RWPE2 (cell line): ENCODE data around the gene PNKP.

Source experiments
- ATAC-seq: fragments of 200-7000 bp; cut with Tn5 transposase; 3 replicates; pipeline ENCODE4 v1.9.1; 2021; ENCODE audit warnings: low read depth
- DNase-seq: peaks from one replicate; pipeline ENCODE4 v3.0.0-alpha.2; 2020; ENCODE audit warnings: low spot score
- H3K27ac ChIP-seq: fragments of 450-650 bp; 2 replicates; pipeline ENCODE4 v1.5.1; 2017; ENCODE audit warnings: mild to moderate bottlenecking; ENCODE audit not compliant: poor library complexity, severe bottlenecking
- H3K27me3 ChIP-seq: fragments of 250-450 bp; sonication (Bioruptor Pico); 2 replicates; pipeline ENCODE4 v1.5.1; 2021; ENCODE audit warnings: mild to moderate bottlenecking, moderate library complexity; ENCODE audit not compliant: insufficient read depth, poor library complexity, severe bottlenecking
- H3K36me3 ChIP-seq: fragments of 250-450 bp; sonication (Bioruptor Pico); 2 replicates; pipeline ENCODE4 v1.5.1; 2020; ENCODE audit warnings: low read depth, mild to moderate bottlenecking, moderate library complexity
- H3K4me1 ChIP-seq: fragments of 250-450 bp; sonication (Bioruptor Pico); 2 replicates; pipeline ENCODE4 v1.5.1; 2021; ENCODE audit warnings: mild to moderate bottlenecking, moderate library complexity; ENCODE audit not compliant: insufficient read depth, poor library complexity, severe bottlenecking
- H3K4me3 ChIP-seq: fragments of 250-450 bp; sonication (Bioruptor Pico); 2 replicates; pipeline ENCODE4 v1.5.1; 2021; ENCODE audit warnings: mild to moderate bottlenecking, moderate library complexity; ENCODE audit not compliant: severe bottlenecking
- H3K9me3 ChIP-seq: fragments of 250-450 bp; sonication (Bioruptor Pico); 2 replicates; pipeline ENCODE4 v1.5.1; 2021; ENCODE audit warnings: mild to moderate bottlenecking, moderate library complexity; ENCODE audit not compliant: severe bottlenecking
- CTCF ChIP-seq: fragments of 450-650 bp; IDR thresholded peaks from one replicate; pipeline ENCODE4 v1.5.1; 2017; ENCODE audit warnings: mild to moderate bottlenecking, moderate library complexity; ENCODE audit not compliant: poor library complexity, severe bottlenecking

PNKP gene

GRCh38 chr19:49843265-49843664, 24.1 kb downstream of the PNKP start:
- no peak for DNase-seq
- Histone ChIP-seq H3K27ac (no peak overlapping the region), H3K4me1 (peaks cover 5% of the 10 kb centered on the region), H3K4me3 (no peak overlapping the region), H3K27me3 (no peaks in the 10 kb centered on the region), H3K9me3 (no peaks in the 10 kb centered on the region), H3K36me3 (peaks cover 21% of the 10 kb centered on the region; the same call in 1 of the 2 replicates)
- TF ChIP-seq CTCF: no peak
- ATAC-seq: no peak

- Histone ChIP-seq H3K27me3 (no peaks in the 10 kb centered on the region), H3K9me3 (no peaks in the 10 kb centered on the region), H3K4me1 (no peaks in the 10 kb centered on the region), H3K36me3 (peaks cover 34% of the 10 kb centered on the region), H3K27ac (no peak overlapping the region), H3K4me3 (no peak overlapping the region)
- no peak for TF ChIP-seq CTCF
- ATAC-seq (no peak), DNase-seq (no peak)
These were observed 26.6 kb downstream of the PNKP start for GRCh38 chr19:49840736-49841249.

- H3K4me3 ChIP-seq: no peak overlapping the region
- DNase-seq (no peak), ATAC-seq (no peak)
- no peak overlapping the region for H3K27ac ChIP-seq
- H3K36me3 ChIP-seq: peaks cover 35% of the 10 kb centered on the region
- no peaks in the 10 kb centered on the region for H3K9me3 ChIP-seq
- H3K4me1 ChIP-seq: no peaks in the 10 kb centered on the region
- TF ChIP-seq CTCF: no peak
- H3K27me3 ChIP-seq: no peaks in the 10 kb centered on the region
These were observed 27.1 kb downstream of the PNKP start for GRCh38 chr19:49840321-49840720.

- ATAC-seq (no peak), DNase-seq (no peak)
- H3K4me1 ChIP-seq: no peaks in the 10 kb centered on the region
- TF ChIP-seq CTCF: no peak
- no peaks in the 10 kb centered on the region for H3K27me3 ChIP-seq
- no peak overlapping the region for H3K4me3 ChIP-seq
- H3K27ac ChIP-seq: no peak overlapping the region
- H3K9me3 ChIP-seq: no peaks in the 10 kb centered on the region
- H3K36me3 ChIP-seq: peaks cover 42% of the 10 kb centered on the region
These were observed 27.7 kb downstream of the PNKP start for GRCh38 chr19:49839713-49840112.

- Histone ChIP-seq H3K4me1 (no peaks in the 10 kb centered on the region), H3K36me3 (peaks cover 45% of the 10 kb centered on the region), H3K27ac (no peak overlapping the region), H3K4me3 (no peak overlapping the region), H3K9me3 (no peaks in the 10 kb centered on the region), H3K27me3 (no peaks in the 10 kb centered on the region)
- DNase-seq: no peak
- no peak for ATAC-seq
- no peak for TF ChIP-seq CTCF
These were observed 28.3 kb downstream of the PNKP start for GRCh38 chr19:49838885-49839588.
